ENCODE results near the gene STAB2.

STAB2 gene

GRCh38 chr12:103771466-103771865 lies 184.4 kb downstream of the STAB2 start:
- no peaks in the 10 kb centered on the region for H3K9me3 ChIP-seq (ENCODE audit: severe bottlenecking)
- DNase-seq (ENCODE audit: low spot score) (no peak), ATAC-seq (ENCODE audit: low read depth) (peak; percentile 72)
- no peak overlapping the region for H3K27ac ChIP-seq (ENCODE audit: poor library complexity, severe bottlenecking)
- no peak overlapping the region for H3K4me3 ChIP-seq (ENCODE audit: severe bottlenecking)
- TF ChIP-seq, protein P1, sequence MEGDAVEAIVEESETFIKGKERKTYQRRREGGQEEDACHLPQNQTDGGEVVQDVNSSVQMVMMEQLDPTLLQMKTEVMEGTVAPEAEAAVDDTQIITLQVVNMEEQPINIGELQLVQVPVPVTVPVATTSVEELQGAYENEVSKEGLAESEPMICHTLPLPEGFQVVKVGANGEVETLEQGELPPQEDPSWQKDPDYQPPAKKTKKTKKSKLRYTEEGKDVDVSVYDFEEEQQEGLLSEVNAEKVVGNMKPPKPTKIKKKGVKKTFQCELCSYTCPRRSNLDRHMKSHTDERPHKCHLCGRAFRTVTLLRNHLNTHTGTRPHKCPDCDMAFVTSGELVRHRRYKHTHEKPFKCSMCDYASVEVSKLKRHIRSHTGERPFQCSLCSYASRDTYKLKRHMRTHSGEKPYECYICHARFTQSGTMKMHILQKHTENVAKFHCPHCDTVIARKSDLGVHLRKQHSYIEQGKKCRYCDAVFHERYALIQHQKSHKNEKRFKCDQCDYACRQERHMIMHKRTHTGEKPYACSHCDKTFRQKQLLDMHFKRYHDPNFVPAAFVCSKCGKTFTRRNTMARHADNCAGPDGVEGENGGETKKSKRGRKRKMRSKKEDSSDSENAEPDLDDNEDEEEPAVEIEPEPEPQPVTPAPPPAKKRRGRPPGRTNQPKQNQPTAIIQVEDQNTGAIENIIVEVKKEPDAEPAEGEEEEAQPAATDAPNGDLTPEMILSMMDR (IDR thresholded peaks at IDR 0.05; ENCODE audit: poor library complexity, severe bottlenecking) = peak; percentile 45
- no peaks in the 10 kb centered on the region for H3K27me3 ChIP-seq (ENCODE audit: insufficient read depth, poor library complexity, severe bottlenecking)
- peaks cover 37% of the 10 kb centered on the region for H3K36me3 ChIP-seq (ENCODE audit: low read depth)
- no peaks in the 10 kb centered on the region for H3K4me1 ChIP-seq (ENCODE audit: insufficient read depth, poor library complexity, severe bottlenecking)

DNA sequence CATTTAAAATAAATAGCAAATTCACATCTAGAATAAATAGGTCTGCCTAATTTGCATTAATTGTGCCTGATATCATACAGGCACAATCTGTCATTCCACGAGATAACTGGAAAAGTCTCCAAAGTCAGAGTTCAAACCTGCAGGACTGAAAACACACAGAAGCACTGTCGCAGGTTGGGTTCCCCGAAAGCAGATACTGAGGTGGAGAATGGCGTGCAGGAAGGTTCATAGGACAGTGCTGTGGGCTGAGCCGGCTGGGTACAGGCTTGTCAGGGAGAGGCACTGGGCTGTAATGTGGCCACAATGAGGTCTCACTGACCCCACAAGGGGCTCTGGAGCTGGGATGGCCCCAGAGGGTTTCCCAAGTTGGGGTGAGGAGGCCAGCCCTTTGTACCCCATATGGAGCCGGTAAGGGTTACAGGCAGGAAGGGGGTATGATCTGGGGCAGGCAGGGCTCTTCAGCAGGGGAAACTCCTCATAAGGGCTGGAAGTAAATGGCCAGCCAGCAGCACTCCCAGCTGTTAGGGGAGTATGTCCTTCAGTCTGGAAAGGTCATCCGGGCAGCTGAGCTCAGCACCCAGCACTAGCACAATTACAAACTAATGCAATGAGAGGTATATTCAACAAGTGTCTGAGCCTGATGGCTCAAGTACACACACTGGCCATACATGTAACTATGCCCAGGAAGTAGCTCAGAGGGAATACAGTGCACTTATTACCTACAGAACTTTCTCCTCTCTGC lies 185.5 kb downstream of the STAB2 start:
- ATAC-seq (ENCODE audit: low read depth) = no peak
- Histone ChIP-seq H3K36me3 (ENCODE audit: low read depth) (peaks cover 38% of the 10 kb centered on the region), H3K27me3 (ENCODE audit: insufficient read depth, poor library complexity, severe bottlenecking) (no peaks in the 10 kb centered on the region)

DNA sequence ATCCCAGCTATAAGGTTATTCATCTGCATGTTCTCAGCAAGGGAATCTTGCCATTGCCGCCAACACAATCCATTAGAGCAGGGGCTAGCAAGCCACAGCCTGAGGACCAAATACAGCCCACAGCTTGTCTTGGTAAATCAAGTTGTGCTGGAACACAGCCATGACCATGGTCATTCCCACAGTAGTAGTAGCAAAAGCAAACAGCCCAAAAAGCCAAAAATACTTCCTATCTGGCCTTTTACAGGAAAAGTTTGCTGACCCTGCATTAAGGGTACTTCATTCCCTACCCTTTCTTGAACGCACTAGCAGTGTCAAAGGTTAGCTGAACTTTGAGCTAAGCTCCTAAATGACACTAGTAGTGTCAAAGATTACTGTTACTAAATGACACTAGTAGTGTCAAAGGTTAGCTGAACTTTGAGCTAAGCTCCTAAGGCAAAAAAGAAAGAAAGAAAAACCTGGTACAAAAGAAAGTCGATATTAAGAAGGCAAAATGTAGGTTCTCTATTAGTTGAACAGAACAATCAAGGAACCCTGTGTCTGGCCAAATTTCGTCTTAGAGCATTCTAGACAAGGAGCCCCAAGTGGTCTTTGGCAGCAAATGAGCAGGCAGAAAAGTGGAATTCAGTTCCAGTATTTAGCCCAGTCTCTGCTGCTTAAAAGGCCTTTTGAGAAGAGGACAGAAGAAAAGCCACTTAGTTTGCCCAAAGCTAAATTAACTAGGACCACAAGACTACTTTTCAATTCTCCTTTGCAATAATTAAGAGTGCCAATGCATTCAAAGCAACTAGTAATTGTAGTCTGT lies 186.2 kb downstream of the STAB2 start:
- Histone ChIP-seq H3K27ac (ENCODE audit: poor library complexity, severe bottlenecking) (no peak overlapping the region), H3K9me3 (ENCODE audit: severe bottlenecking) (no peaks in the 10 kb centered on the region), H3K27me3 (ENCODE audit: insufficient read depth, poor library complexity, severe bottlenecking) (no peaks in the 10 kb centered on the region), H3K4me3 (ENCODE audit: severe bottlenecking) (no peak overlapping the region), H3K4me1 (ENCODE audit: insufficient read depth, poor library complexity, severe bottlenecking) (no peaks in the 10 kb centered on the region), H3K36me3 (ENCODE audit: low read depth) (peaks cover 40% of the 10 kb centered on the region)
- DNase-seq (ENCODE audit: low spot score) (no peak), ATAC-seq (ENCODE audit: low read depth) (no peak)
- TF ChIP-seq, protein P1 (IDR thresholded peaks at IDR 0.05; ENCODE audit: poor library complexity, severe bottlenecking) = no peak

More for the DNA sequence above, 185.5 kb downstream of the STAB2 start:
- TF ChIP-seq, protein P1 (IDR thresholded peaks at IDR 0.05; ENCODE audit: poor library complexity, severe bottlenecking) = no peak
- H3K4me1 ChIP-seq (ENCODE audit: insufficient read depth, poor library complexity, severe bottlenecking) = no peaks in the 10 kb centered on the region
- DNase-seq (ENCODE audit: low spot score) = no peak
- no peaks in the 10 kb centered on the region for H3K9me3 ChIP-seq (ENCODE audit: severe bottlenecking)
- no peak overlapping the region for H3K4me3 ChIP-seq (ENCODE audit: severe bottlenecking)
- H3K27ac ChIP-seq (ENCODE audit: poor library complexity, severe bottlenecking) = no peak overlapping the region

DNA sequence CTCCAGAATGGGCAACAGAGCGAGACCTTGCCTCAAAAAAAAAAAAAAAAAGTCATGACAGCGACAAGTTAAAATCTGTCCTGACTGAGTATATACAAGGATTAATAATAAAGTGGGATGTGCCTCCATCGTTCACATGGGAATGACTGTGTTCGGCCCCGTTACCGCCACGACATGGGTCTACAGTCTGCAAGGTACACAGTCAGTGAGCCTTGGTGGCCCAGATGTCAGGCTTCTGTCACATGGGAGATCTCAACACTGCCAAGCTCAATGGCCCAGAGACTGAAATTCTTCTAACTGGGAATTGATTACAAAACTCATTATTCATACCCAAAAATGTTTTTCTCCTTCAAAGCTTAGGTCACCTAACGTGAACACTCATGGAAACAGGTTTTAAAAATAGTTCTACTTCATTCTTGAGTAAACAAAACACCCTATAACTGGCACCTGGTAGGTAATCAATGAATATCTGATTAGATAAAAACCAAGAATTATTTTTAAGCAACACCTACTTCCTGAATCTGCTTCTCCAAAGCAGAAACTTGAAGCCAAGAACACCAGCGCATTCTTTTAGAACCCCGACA lies 188.0 kb downstream of the STAB2 start:
- TF ChIP-seq, protein P1 (IDR thresholded peaks at IDR 0.05; ENCODE audit: poor library complexity, severe bottlenecking) = no peak
- Histone ChIP-seq H3K9me3 (ENCODE audit: severe bottlenecking) (no peaks in the 10 kb centered on the region), H3K4me3 (ENCODE audit: severe bottlenecking) (no peak overlapping the region), H3K27ac (ENCODE audit: poor library complexity, severe bottlenecking) (no peak overlapping the region), H3K36me3 (ENCODE audit: low read depth) (peaks cover 52% of the 10 kb centered on the region), H3K27me3 (ENCODE audit: insufficient read depth, poor library complexity, severe bottlenecking) (no peaks in the 10 kb centered on the region), H3K4me1 (ENCODE audit: insufficient read depth, poor library complexity, severe bottlenecking) (no peaks in the 10 kb centered on the region)
- no peak for ATAC-seq (ENCODE audit: low read depth)
- no peak for DNase-seq (ENCODE audit: low spot score)

All from RWPE2 (cell line).